ENCODE measurements around the gene M1AP.
A peak's percentile ranks its signal among the peaks of the same experiment; 100 is the strongest.

DNA sequence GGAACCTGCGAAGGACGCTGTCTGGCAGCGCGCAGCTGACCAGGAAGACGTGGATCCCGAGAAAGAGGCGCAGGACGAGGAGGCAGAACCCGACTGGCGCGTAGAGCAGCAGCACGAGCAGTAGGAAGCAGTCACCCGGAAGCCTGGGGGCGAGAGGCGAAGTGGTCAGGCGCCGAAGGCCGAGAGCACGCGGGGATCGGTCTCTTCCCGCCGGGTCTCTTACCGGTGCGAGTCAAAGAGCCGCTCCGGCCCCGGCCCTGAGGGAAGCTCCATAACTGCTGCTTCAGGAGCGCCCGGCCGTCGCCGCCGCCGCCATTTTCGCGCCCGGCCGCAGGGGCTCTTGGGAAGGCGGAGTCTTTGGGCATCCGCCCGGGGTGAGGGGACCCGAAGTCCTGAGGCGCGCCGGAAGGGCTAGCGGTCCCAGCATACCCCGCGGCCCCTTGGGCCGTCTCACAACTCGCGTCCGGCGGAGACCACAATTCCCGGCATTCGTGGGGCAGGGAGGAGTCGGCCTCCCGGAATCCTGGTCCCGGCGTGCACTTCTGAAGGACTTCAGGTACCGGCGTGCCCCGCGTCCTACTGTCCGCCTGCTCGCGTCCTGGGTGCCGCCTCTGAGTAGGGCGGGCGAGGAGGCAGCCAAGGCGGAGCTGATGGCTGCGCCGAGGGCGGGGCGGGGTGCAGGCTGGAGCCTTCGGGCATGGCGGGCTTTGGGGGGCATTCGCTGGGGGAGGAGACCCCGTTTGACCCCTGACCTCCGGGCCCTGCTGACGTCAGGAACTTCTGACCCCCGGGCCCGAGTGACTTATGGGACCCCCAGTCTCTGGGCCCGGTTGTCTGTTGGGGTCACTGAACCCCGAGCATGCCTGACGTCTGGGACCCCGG lies 118.5 kb downstream of the M1AP start, which contains the start of the genes AUP1 and HTRA2:
- TF ChIP-seq TAF1 (IDR thresholded peaks at IDR 0.05; ENCODE audit: low read depth, low read length) (peak; percentile 89; the same call in 1 of the 2 replicates), POLR2A (IDR thresholded peaks at IDR 0.05; ENCODE audit: low read depth, low read length) (no peak; the same call in 1 of the 2 replicates), POLR2AphosphoS5 (IDR thresholded peaks at IDR 0.05; ENCODE audit: low read depth, low read length) (peak; percentile 84), PAX5 (IDR thresholded peaks at IDR 0.05; ENCODE audit: insufficient read depth, low read length, severe bottlenecking) (no peak)

Data from GM12891 (cell line).